ENCODE data around the gene FGF11. TPM values are rescaled to one million over a fixed set of nuclear protein-coding genes. Genes with fewer than 3 reads are reported as not detected.

Gene FGF11
- total RNA-seq, 2 donors from 2014 or later, result 4.0 to 8.8 TPM

DNA sequence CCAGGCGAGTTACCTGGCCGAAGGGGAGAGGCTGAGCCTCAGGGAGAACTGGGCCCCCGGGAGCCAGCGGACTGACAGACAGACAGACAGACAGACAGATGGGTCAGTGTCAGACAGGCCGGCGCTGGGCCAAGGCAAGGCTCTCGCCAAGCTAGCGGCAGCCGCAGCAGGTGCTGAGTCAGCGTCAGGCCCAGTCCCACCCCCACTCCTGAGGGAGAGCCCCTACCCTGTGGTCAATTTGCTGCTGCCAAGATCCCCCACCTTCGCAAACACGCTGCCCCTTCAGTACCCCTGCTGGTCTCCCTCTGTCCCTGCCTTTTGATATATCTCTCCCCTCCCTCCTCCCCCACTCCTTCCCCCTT lies 1.5 kb downstream of the FGF11 start:
- 6 to 8% methylated on average over 9 to 12 of the region's 12 CpGs for WGBS, 2 experiments (ENCODE audit: insufficient coverage in 1 of 2, insufficient read length in 1 of 2)
- Histone ChIP-seq H3K27ac (ENCODE audit: low read depth, low read length) (peak overlapping the region; percentile 96), H3K9ac (ENCODE audit: extremely low read depth, low read length, poor library complexity, severe bottlenecking) (peak overlapping the region; percentile 74), H3K27me3 (ENCODE audit: control insufficient read depth, insufficient read depth, low read length, poor library complexity, severe bottlenecking) (peaks cover 51% of the 10 kb centered on the region), H3K4me1 (ENCODE audit: control insufficient read depth, insufficient read depth, low read length) (peaks cover 3% of the 10 kb centered on the region), H3K9me3 (ENCODE audit: control insufficient read depth, low read length) (no peaks in the 10 kb centered on the region), H3K36me3 (ENCODE audit: control insufficient read depth, insufficient read depth, low read length) (no peaks in the 10 kb centered on the region), H3K4me3 (ENCODE audit: low read length) (peak overlapping the region; percentile 91)
- peaks cover 84% of the 10 kb centered on the region for H3K27me3 Mint-ChIP-seq (ENCODE audit: insufficient read depth)
- peaks cover 16% of the 10 kb centered on the region for H3K4me1 Mint-ChIP-seq
- peak; percentile 36 for TF ChIP-seq CTCF (conservative IDR thresholded peaks at IDR 0.05)
- no peaks in the 10 kb centered on the region for H3K9me3 Mint-ChIP-seq
- H3K27ac Mint-ChIP-seq, result peak overlapping the region; percentile 87
- H3K4me3 Mint-ChIP-seq, result peak overlapping the region; percentile 83
- no peaks in the 10 kb centered on the region for H3K36me3 Mint-ChIP-seq (ENCODE audit: low read depth)
- peak; percentile 89 for DNase-seq

- no peaks in the 10 kb centered on the region for H3K4me1 ChIP-seq (ENCODE audit: control insufficient read depth, insufficient read depth, low read length)
- peak; percentile 67 for DNase-seq
- WGBS, 2 experiments (ENCODE audit: insufficient coverage in 1 of 2, insufficient read length in 1 of 2), result 59 to 60% methylated on average over 6 of the region's 7 CpGs
- Mint-ChIP-seq H3K4me1 (peaks cover 18% of the 10 kb centered on the region), H3K36me3 (ENCODE audit: low read depth) (no peaks in the 10 kb centered on the region), H3K9me3 (no peaks in the 10 kb centered on the region), H3K27ac (no peak overlapping the region), H3K4me3 (peak overlapping the region; percentile 83), H3K27me3 (ENCODE audit: insufficient read depth) (peaks cover 83% of the 10 kb centered on the region)
- H3K36me3 ChIP-seq (ENCODE audit: control insufficient read depth, insufficient read depth, low read length), result no peaks in the 10 kb centered on the region
- H3K4me3 ChIP-seq (ENCODE audit: low read length), result peak overlapping the region; percentile 91
- no peak for TF ChIP-seq CTCF (conservative IDR thresholded peaks at IDR 0.05)
- H3K27me3 ChIP-seq (ENCODE audit: control insufficient read depth, insufficient read depth, low read length, poor library complexity, severe bottlenecking), result peaks cover 48% of the 10 kb centered on the region
- no peaks in the 10 kb centered on the region for H3K9me3 ChIP-seq (ENCODE audit: control insufficient read depth, low read length)
- H3K9ac ChIP-seq (ENCODE audit: extremely low read depth, low read length, poor library complexity, severe bottlenecking), result no peak overlapping the region
- H3K27ac ChIP-seq (ENCODE audit: low read depth, low read length), result no peak overlapping the region
Measured at GRCh38 chr17:7441266-7441665, 2.0 kb downstream of the FGF11 start.

DNA sequence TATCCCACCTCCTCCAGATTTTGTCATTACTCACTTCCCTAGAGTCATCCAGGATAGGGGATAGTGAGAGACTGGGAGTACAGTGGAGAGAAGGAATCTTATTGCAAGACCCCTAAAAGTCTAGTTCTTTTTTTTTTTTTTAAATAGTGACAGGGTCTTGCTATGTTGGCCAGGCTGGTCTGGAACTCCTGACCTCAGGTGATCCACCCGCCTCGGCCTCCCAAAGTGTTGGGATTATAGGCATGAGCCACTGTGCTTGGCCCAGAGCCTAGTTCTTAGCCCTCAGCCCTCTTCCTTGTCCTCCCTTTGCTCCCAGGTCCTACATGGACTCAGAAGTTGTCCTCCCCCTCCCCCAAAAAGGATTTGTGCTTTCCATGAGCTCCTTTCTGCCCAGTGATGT lies 2.8 kb downstream of the FGF11 start:
- H3K9ac ChIP-seq (ENCODE audit: extremely low read depth, low read length, poor library complexity, severe bottlenecking), result no peak overlapping the region
- H3K4me1 Mint-ChIP-seq, result peaks cover 18% of the 10 kb centered on the region
- 80 to 93% methylated on average over 2 of the region's 2 CpGs for WGBS, 2 experiments (ENCODE audit: insufficient coverage in 1 of 2, insufficient read length in 1 of 2)
- peaks cover 83% of the 10 kb centered on the region for H3K27me3 Mint-ChIP-seq (ENCODE audit: insufficient read depth)
- no peak overlapping the region for H3K27ac ChIP-seq (ENCODE audit: low read depth, low read length)
- no peaks in the 10 kb centered on the region for H3K4me1 ChIP-seq (ENCODE audit: control insufficient read depth, insufficient read depth, low read length)
- no peak for TF ChIP-seq CTCF (conservative IDR thresholded peaks at IDR 0.05)
- no peaks in the 10 kb centered on the region for H3K36me3 ChIP-seq (ENCODE audit: control insufficient read depth, insufficient read depth, low read length)
- no peak overlapping the region for H3K4me3 Mint-ChIP-seq
- H3K27me3 ChIP-seq (ENCODE audit: control insufficient read depth, insufficient read depth, low read length, poor library complexity, severe bottlenecking), result peaks cover 43% of the 10 kb centered on the region
- no peaks in the 10 kb centered on the region for H3K9me3 Mint-ChIP-seq
- no peak for DNase-seq
- H3K27ac Mint-ChIP-seq, result no peak overlapping the region
- H3K36me3 Mint-ChIP-seq (ENCODE audit: low read depth), result no peaks in the 10 kb centered on the region
- no peaks in the 10 kb centered on the region for H3K9me3 ChIP-seq (ENCODE audit: control insufficient read depth, low read length)
- no peak overlapping the region for H3K4me3 ChIP-seq (ENCODE audit: low read length)

Data from endodermal cell (in vitro differentiated cells).